HEK293T (cell line): ENCODE measurements around the gene SMIM24.

Experiments
- CTCF ChIA-PET: fragments of 350-600 bp; formaldehyde crosslinking; extraction: SDS; loops from one replicate; lab custom pipeline; 2021; ENCODE audit warnings: antibody characterized with exemption, inconsistent platforms; lab: Yijun Ruan, JAX
- POLR2A ChIA-PET: fragments of 350-600 bp; formaldehyde crosslinking; extraction: SDS; loops from one replicate; lab custom pipeline; 2020; ENCODE audit warnings: antibody characterized with exemption, inconsistent platforms; lab: Yijun Ruan, JAX
- DNase-seq: peaks from one replicate; pipeline ENCODE4 v3.0.0; 2012; ENCODE audit warnings: mixed read lengths; ENCODE audit errors: extremely low spot score
- ARNT ChIP-seq: fragments of 450-650 bp; IDR thresholded peaks from 2 replicates; pipeline ENCODE4 v1.6.1; 2017; ENCODE audit warnings: mild to moderate bottlenecking
- BHLHE40 ChIP-seq: fragments of 450-650 bp; IDR thresholded peaks from 2 replicates; pipeline ENCODE4 v1.6.1; 2016; ENCODE audit warnings: mild to moderate bottlenecking, moderate library complexity, borderline replicate concordance
- CTBP1 ChIP-seq: fragments of 450-650 bp; IDR thresholded peaks from 2 replicates; pipeline ENCODE4 v1.6.1; 2016; ENCODE audit warnings: borderline replicate concordance
- ELF4 ChIP-seq: fragments of 450-650 bp; IDR thresholded peaks from 2 replicates; pipeline ENCODE4 v1.6.1; 2017; ENCODE audit warnings: antibody characterized with exemption
- FOXA1 ChIP-seq: fragments of 450-650 bp; IDR thresholded peaks from 2 replicates; pipeline ENCODE4 v1.6.1; 2016; ENCODE audit warnings: mild to moderate bottlenecking
- FOXK2 ChIP-seq: fragments of 450-650 bp; IDR thresholded peaks from 2 replicates; pipeline ENCODE4 v1.6.1; 2016; ENCODE audit warnings: mild to moderate bottlenecking
- FOXM1 ChIP-seq: fragments of 450-650 bp; IDR thresholded peaks from 2 replicates; pipeline ENCODE4 v1.6.1; 2017; ENCODE audit warnings: mild to moderate bottlenecking, borderline replicate concordance
- HDGF ChIP-seq: fragments of 450-650 bp; IDR thresholded peaks from 2 replicates; pipeline ENCODE4 v1.6.1; 2017; ENCODE audit warnings: antibody characterized with exemption, borderline replicate concordance
- L3MBTL2 ChIP-seq: fragments of 450-650 bp; conservative IDR thresholded peaks from 2 replicates; pipeline ENCODE4 v1.6.1; 2016; ENCODE audit warnings: mild to moderate bottlenecking
- LEF1 ChIP-seq: fragments of 450-650 bp; IDR thresholded peaks from 2 replicates; pipeline ENCODE4 v1.6.1; 2017; ENCODE audit warnings: mild to moderate bottlenecking, borderline replicate concordance
- NFRKB ChIP-seq: fragments of 450-650 bp; IDR thresholded peaks from 2 replicates; pipeline ENCODE4 v1.6.1; 2016; ENCODE audit warnings: mild to moderate bottlenecking, moderate library complexity
- SP1 ChIP-seq: fragments of 450-650 bp; IDR thresholded peaks from 2 replicates; pipeline ENCODE4 v1.6.1; 2017
- SUZ12 ChIP-seq: fragments of 450-650 bp; IDR thresholded peaks from 2 replicates; pipeline ENCODE4 v1.6.1; 2016; ENCODE audit warnings: mild to moderate bottlenecking
- TARDBP ChIP-seq: fragments of 450-650 bp; IDR thresholded peaks from 2 replicates; pipeline ENCODE4 v1.6.1; 2016
- ZNF384 ChIP-seq: fragments of 450-650 bp; IDR thresholded peaks from 2 replicates; pipeline ENCODE4 v1.6.1; 2016
- TF ChIP-seq, protein P1 (sequence below): fragments of 450-650 bp; IDR thresholded peaks from 2 replicates; pipeline ENCODE4 v1.6.1; 2016

Gene SMIM24

DNA sequence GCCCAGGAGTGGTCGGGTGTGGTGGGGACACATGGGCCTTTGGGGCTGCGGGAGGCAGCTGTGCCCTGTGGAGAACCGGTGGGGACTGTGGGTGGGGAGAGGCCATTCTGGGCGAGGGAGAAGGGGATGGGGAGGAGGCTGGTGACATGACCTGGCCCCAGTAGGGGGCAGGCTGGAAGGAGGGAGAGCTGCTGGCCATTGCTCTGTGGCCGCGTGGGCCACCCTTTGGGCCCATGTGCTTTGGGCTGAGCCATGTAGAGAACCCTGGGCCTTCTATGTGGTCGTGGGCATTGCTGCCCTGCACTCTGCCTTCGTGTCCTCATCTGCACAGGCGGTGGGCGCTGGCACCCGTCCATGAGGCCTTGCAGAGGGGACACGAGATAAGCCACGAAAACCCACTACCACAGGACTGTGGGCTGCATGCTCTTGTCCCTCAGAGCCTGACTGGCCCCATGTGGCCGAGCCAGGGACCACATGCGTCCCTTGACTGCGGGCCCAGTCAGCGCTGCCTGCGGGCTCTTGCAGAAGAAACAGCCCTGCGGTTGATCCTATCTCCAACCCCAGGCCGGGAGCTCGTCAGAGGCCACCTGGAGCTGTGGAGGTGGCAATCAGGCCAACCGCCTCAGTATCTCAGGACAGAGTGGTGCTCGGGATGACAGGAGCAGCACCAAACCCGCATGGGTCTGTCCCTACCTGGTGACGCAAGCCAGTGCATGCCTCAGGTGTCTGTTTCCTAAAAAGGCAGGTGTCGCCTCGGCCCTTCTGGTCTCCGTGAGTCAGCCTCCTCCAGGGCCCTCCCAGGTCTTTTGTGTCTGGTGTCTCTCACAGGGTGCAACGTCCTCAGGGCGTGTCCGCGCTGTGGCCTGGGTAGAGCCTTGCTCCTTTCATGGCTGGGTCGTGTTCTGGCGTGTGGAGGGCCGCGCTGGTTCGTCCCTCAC is 40.1 kb upstream of the SMIM24 start:
- ChIA-PET CTCF (no interaction called here), POLR2A (no interaction called here)
- TF ChIP-seq TARDBP: no peak
- no peak for TF ChIP-seq FOXM1
- no peak for TF ChIP-seq CTBP1
- TF ChIP-seq HDGF: no peak
- TF ChIP-seq ZNF384: no peak
- no peak for TF ChIP-seq BHLHE40
- TF ChIP-seq ARNT: no peak
- TF ChIP-seq SP1: no peak
- TF ChIP-seq, protein P1, sequence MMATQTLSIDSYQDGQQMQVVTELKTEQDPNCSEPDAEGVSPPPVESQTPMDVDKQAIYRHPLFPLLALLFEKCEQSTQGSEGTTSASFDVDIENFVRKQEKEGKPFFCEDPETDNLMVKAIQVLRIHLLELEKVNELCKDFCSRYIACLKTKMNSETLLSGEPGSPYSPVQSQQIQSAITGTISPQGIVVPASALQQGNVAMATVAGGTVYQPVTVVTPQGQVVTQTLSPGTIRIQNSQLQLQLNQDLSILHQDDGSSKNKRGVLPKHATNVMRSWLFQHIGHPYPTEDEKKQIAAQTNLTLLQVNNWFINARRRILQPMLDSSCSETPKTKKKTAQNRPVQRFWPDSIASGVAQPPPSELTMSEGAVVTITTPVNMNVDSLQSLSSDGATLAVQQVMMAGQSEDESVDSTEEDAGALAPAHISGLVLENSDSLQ: no peak
- TF ChIP-seq NFRKB: no peak
- no peak for TF ChIP-seq L3MBTL2
- no peak for TF ChIP-seq FOXA1
- TF ChIP-seq SUZ12: no peak
- no peak for DNase-seq

- DNase-seq: no peak
- TF ChIP-seq SUZ12: no peak
- no peak for TF ChIP-seq HDGF
- no peak for TF ChIP-seq ELF4
- TF ChIP-seq TARDBP: no peak
- TF ChIP-seq SP1: no peak
- TF ChIP-seq NFRKB: no peak
- no peak for TF ChIP-seq CTBP1
- no peak for TF ChIP-seq L3MBTL2
- TF ChIP-seq LEF1: no peak
- no peak for TF ChIP-seq FOXA1
- no peak for TF ChIP-seq FOXK2
- no peak for TF ChIP-seq ARNT
- TF ChIP-seq, protein P1: no peak
- POLR2A ChIA-PET: no interaction called here
- CTCF ChIA-PET: no interaction called here
These were observed 38.8 kb upstream of the SMIM24 start for GRCh38 chr19:3519126-3519525.

DNA sequence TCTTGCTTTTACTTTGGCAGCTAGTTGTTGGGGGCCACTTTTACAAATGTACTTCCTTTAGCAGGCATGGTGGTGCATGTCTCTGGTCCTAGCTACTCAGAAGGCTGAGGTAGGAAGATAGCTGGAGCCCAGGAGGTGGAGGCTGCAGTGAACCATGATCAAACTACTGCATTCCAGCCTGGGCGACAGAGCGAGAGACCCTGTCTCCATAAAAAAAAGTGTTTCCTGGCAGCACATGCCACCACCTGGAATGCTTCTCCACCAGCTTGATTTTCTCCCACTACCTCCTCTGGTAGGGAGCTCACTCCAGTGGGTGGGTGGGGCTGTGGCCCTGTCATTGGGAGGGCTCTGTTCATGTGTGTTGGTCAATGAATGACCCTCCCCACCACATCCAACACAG is 38.3 kb upstream of the SMIM24 start:
- ChIA-PET POLR2A (no interaction called here), CTCF (no interaction called here)
- no peak for TF ChIP-seq ZNF384
- no peak for TF ChIP-seq FOXK2
- no peak for TF ChIP-seq FOXM1
- TF ChIP-seq SP1: no peak
- TF ChIP-seq FOXA1: no peak
- TF ChIP-seq LEF1: no peak
- no peak for TF ChIP-seq TARDBP
- TF ChIP-seq HDGF: no peak
- no peak for DNase-seq

GRCh38 chr19:3518255-3518654 is 37.9 kb upstream of the SMIM24 start:
- TF ChIP-seq ARNT (no peak), L3MBTL2 (no peak), LEF1 (no peak), SP1 (no peak), FOXK2 (no peak), FOXM1 (no peak), ELF4 (no peak), NFRKB (no peak), CTBP1 (no peak), SUZ12 (no peak), ZNF384 (no peak), BHLHE40 (no peak), TARDBP (no peak), FOXA1 (no peak), HDGF (no peak)
- TF ChIP-seq, protein P1: no peak
- CTCF ChIA-PET: no interaction called here
- DNase-seq: no peak
- POLR2A ChIA-PET: no interaction called here

DNA sequence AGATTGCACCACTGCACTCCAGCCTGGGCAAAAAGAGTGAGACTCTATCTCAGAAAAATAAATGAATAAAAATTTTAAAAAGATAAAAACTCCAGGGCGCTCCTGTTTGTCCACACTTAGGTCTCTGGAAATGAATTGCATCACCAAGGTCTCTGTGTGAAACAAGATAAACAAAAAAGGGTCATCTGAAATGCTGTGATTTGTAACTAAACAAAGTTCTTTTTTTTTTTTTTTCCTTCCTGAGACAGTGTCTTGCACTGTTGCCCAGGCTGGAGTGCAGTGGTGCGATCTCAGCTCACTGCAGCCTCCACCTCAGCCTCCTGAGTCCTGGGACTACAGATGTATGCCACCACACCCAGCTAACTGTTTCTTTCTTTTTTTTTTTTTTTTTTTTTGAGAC is 37.3 kb upstream of the SMIM24 start:
- CTCF ChIA-PET: no interaction called here
- TF ChIP-seq SUZ12: no peak
- no peak for TF ChIP-seq NFRKB
- TF ChIP-seq BHLHE40: no peak
- TF ChIP-seq FOXK2: no peak
- TF ChIP-seq L3MBTL2: no peak
- no peak for TF ChIP-seq CTBP1
- TF ChIP-seq HDGF: no peak
- no peak for TF ChIP-seq FOXA1
- TF ChIP-seq LEF1: no peak
- no peak for TF ChIP-seq ARNT
- TF ChIP-seq FOXM1: no peak
- TF ChIP-seq ZNF384: no peak
- TF ChIP-seq, protein P1: no peak
- TF ChIP-seq TARDBP: no peak
- no peak for TF ChIP-seq ELF4
- no peak for TF ChIP-seq SP1
- POLR2A ChIA-PET: no interaction called here
- no peak for DNase-seq
